AG09319 (cell line): ENCODE measurements around the gene MIEN1.

Experiments used
- DNase-seq: peaks from one replicate; pipeline ENCODE4 v3.0.0-alpha.2; 2010; ENCODE audit warnings: low read depth; ENCODE audit errors: extremely low read depth
- TF ChIP-seq, protein P1 (sequence below): IDR thresholded peaks from 2 replicates; pipeline ENCODE4 v1.5.1; 2011; ENCODE audit warnings: low read depth, mild to moderate bottlenecking, inconsistent platforms, low read length, moderate library complexity

MIEN1 gene

DNA sequence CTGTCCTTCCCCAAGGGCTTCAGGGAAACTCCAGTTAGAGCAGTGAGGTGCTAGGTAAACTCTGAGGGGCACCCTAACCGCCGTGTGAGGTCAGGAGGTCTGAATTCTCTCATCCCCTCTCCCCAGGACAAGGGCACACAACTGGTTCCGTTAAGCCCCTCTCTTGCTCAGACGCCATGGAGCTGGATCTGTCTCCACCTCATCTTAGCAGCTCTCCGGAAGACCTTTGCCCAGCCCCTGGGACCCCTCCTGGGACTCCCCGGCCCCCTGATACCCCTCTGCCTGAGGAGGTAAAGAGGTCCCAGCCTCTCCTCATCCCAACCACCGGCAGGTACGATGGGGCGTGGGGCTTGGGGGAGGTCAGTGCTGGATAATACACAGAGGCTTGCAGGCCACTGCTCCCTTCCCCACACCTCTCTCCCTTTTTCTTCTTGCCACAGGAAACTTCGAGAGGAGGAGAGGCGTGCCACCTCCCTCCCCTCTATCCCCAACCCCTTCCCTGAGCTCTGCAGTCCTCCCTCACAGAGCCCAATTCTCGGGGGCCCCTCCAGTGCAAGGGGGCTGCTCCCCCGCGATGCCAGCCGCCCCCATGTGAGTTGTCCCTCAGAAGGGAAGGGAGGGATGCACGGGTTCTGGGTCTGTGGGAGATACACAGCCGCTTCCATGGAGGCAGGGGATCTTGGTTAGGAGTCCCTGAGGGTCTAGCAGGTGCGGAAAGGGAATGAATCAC is 12.0 kb upstream of the MIEN1 start:
- DNase-seq, result no peak
- TF ChIP-seq, protein P1, sequence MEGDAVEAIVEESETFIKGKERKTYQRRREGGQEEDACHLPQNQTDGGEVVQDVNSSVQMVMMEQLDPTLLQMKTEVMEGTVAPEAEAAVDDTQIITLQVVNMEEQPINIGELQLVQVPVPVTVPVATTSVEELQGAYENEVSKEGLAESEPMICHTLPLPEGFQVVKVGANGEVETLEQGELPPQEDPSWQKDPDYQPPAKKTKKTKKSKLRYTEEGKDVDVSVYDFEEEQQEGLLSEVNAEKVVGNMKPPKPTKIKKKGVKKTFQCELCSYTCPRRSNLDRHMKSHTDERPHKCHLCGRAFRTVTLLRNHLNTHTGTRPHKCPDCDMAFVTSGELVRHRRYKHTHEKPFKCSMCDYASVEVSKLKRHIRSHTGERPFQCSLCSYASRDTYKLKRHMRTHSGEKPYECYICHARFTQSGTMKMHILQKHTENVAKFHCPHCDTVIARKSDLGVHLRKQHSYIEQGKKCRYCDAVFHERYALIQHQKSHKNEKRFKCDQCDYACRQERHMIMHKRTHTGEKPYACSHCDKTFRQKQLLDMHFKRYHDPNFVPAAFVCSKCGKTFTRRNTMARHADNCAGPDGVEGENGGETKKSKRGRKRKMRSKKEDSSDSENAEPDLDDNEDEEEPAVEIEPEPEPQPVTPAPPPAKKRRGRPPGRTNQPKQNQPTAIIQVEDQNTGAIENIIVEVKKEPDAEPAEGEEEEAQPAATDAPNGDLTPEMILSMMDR, result no peak

DNA sequence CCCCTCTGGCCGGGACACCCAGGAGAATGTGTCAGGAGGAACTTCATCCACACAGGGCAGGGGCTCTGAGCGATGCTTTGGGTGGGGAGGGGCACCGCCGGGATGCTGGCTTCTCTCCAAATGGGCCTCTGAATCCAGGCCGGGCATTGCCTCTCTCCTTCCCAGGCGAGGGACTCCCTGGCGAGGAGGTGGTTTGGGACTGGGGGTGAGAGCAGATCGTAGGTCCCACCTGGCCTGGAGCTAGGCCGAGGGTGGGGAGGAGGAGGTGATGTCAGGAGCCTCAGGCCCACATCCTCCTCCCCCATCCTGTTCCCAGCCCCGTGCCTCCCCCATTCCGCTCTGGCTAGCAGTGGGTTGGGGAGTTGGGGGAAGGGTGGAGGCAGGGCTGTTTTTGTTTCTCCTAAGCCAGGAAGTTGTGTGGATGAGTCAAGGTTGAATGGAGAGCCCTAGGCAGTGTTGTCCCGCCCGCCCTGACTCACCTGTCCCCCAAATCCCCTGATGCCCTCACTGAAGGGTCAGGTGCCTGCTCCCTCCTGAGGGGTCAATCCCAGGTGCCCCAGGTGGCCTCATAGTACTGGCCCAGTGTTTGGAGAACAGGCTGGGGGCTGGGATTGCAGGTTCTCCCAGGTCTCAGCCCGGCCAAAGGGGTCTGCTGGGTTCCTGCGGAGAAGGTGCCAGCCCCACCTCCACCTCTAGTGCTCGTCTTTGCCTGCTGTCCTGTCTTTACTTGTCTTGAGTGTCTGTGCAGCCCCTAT is 10.2 kb upstream of the MIEN1 start:
- no peak for DNase-seq
- TF ChIP-seq, protein P1, result no peak

DNA sequence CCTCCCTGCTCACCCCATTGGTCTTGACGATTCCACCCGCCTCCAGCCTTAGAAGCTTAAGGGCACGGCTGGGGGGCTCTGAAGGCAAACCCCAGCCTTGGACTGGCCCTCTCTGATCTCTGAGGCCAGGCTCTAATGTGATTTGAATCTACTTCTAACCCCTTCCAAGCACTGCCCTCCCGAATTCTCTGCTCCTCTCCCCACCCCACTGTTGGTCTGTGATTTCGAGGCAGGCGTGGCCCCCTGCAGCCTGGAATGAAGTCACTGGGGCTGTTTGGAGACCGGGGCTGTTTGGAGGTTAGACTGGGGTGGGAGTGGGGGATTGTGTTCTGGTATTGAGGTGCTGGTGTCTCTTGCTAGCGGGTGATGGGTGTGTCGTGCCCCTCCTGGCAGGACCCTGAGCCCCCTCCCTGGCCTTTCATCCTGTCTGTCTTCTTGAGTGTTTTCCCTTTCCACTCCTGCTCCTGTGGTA is 9.6 kb upstream of the MIEN1 start:
- TF ChIP-seq, protein P1, result no peak
- DNase-seq, result no peak

DNA sequence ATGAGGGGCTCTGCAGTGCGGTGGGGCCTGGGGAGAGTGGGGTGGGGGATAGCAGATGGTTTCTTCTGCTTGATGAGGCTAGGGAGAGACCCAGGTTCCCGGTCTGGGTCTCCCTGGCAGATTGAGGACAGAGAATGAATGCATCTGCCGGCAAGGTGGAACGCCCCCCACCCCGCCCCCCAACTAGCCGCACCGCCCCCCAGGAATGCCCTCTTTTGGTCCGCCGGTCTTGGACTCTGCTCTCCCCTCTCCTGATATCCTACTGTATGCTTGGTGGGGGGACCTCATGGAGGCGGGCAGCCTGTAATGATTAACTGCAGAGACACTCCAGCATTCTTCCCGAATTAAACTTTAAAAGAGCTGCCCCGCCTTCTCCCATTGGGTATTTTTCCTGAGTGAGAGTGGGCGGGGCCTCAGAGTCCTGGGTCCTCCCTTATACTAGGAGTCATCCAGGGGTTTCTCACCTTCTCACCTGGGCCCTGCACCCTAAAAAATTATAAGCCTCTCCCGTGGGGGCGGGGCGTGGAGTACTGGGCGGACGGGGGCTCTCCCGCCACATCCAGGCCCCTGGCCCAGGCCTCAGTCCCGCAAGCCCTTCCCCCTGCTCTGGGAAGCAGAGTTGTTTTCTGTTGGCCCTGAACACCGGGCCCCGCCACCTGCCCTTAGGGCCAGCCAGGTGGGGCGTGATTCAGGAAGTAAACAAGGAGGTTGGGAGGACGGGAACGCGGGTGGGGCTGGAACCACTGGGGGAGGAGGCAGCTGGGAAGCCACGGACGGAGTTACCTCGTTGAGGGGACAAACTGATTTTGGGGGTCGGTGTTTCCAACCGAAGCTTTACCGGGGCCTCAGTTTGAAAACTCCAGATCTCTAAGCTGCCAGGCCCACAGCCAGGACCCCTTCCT is 8.9 kb upstream of the MIEN1 start:
- TF ChIP-seq, protein P1, result no peak
- DNase-seq, result no peak

DNA sequence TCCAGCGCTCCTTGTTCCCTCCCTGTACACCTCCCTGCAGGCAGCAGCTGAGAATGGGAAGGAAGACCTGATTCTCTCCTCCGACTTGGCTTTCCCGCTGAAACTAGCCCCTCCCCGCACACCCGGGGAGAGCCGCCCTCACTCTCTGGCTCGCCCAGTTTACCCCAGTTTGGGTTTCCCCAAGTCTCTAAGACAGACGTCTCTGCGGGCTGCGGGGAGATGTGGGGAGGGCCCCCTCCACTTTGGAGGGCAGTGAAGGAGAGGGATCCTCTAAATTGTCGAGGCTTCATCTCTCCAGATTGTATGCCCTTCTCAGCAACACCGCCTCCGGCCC is 8.2 kb upstream of the MIEN1 start:
- no peak for DNase-seq
- TF ChIP-seq, protein P1, result no peak

DNA sequence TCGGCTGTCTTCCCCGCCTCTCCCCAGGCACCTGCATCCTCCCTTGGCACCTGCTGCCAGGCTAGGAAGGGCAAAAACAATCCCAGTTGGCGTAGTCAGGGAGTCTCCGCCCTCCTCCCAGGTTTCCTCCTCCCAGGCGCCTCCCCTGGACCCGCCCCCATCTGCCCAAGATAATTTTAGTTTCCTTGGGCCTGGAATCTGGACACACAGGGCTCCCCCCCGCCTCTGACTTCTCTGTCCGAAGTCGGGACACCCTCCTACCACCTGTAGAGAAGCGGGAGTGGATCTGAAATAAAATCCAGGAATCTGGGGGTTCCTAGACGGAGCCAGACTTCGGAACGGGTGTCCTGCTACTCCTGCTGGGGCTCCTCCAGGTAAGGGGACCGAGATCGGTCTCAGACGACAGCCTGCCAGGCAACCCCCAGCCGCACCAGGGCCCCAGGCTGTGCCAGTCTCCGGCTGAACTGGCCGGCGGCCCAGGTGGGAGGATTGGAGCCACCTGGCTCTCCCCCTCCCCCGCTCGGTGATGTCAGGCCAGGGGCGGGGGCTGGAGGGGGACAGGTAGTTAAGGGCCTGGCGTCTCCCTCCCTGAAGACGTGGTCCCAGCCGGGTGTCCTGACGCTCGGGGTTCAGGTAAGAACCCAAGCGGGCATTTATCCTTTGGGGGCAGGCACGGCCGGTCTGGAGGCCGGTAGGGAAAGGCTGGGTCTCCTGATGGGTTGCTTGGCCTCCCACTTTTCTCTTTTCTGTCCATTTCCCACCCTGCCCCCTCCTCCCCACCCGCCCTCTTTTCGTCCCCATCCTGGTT is 7.6 kb upstream of the MIEN1 start, which contains the start of gene GRB7:
Gene GRB7, plus strand, starts transcription at position 179 of the 808 bp plus-strand sequence. CDS start 4,364 bp downstream, outside the sequence.
- TF ChIP-seq, protein P1, result no peak
- DNase-seq, result no peak
